Right atrium auricular region (tissue), 2 donors: ENCODE measurements around the gene FAM114A2. TPM values are rescaled to one million over a fixed set of nuclear protein-coding genes. Genes with fewer than 3 reads are reported as not detected.

Experiments used
- DNase-seq: peaks from one replicate; pipeline ENCODE4 v3.0.0-alpha.2; 2019; ENCODE audit warnings: low spot score
- H3K27ac ChIP-seq, 2 donors: fragments of 200-600 bp; sonication (generic); 1 replicate in 1 of 2; 2 replicates in 1 of 2; pipeline ENCODE4 v1.5.1; 2016 to 2019
- H3K27me3 ChIP-seq, 2 donors: fragments of 200-600 bp; sonication (generic); one replicate each; pipeline versions ENCODE4 v1.5.1 to v1.6.0; 2017 to 2019
- H3K36me3 ChIP-seq: fragments of 200-600 bp; sonication (generic); one replicate; pipeline ENCODE4 v1.5.1; 2016
- H3K4me1 ChIP-seq, 2 donors: fragments of 200-600 bp; sonication (generic); one replicate each; pipeline versions ENCODE4 v1.5.1 to v1.6.0; 2017 to 2019
- H3K4me3 ChIP-seq, 2 donors: fragments of 200-600 bp; sonication (generic); 1 replicate in 1 of 2; 2 replicates in 1 of 2; pipeline ENCODE4 v1.5.1; 2017 to 2019; ENCODE audit warnings: mild to moderate bottlenecking in 1 of 2, moderate library complexity in 1 of 2
- H3K9me3 ChIP-seq, 2 donors: fragments of 200-600 bp; sonication (generic); one replicate each; pipeline ENCODE4 v1.5.1; 2019
- CTCF ChIP-seq, 2 donors: fragments of 200-600 bp; sonication (generic); IDR thresholded peaks; one replicate each; pipeline ENCODE4 v1.5.1; 2019; ENCODE audit warnings: antibody characterized with exemption in 2 of 2
- total RNA-seq, 2 donors: library from RNA; depleted of rRNA; stranded (reverse); fragments of >200 nt; gene quantifications; one replicate each; pipeline ENCODE4 v1.1.0, GENCODE V29; 2016

Gene FAM114A2
- total RNA-seq, 2 donors from 2014 or later: 11.1 to 18.5 TPM

GRCh38 chr5:153998768-153999167 lies 39.9 kb downstream of the FAM114A2 start:
- no peaks in the 10 kb centered on the region for H3K9me3 ChIP-seq
- no peak for DNase-seq
- no peak overlapping the region for H3K27ac ChIP-seq
- peaks cover 0 to 13% of the 10 kb centered on the region in 2 donors for H3K4me1 ChIP-seq
- no peak overlapping the region for H3K4me3 ChIP-seq
- peaks cover 30% of the 10 kb centered on the region for H3K36me3 ChIP-seq
- no peak for TF ChIP-seq CTCF (IDR thresholded peaks at IDR 0.05)
- no peaks in the 10 kb centered on the region for H3K27me3 ChIP-seq

- Histone ChIP-seq H3K4me1 (peaks cover 0 to 9% of the 10 kb centered on the region in 2 donors), H3K27ac (no peak overlapping the region), H3K4me3 (no peak overlapping the region), H3K27me3 (no peaks in the 10 kb centered on the region), H3K36me3 (peaks cover 34% of the 10 kb centered on the region), H3K9me3 (no peaks in the 10 kb centered on the region)
- no peak for TF ChIP-seq CTCF (IDR thresholded peaks at IDR 0.05)
- no peak for DNase-seq
Observed at GRCh38 chr5:153998010-153998409, 40.7 kb downstream of the FAM114A2 start.

- Histone ChIP-seq H3K4me1 (no peaks in the 10 kb centered on the region), H3K9me3 (no peaks in the 10 kb centered on the region), H3K27me3 (no peaks in the 10 kb centered on the region), H3K36me3 (peaks cover 24% of the 10 kb centered on the region), H3K4me3 (no peak overlapping the region), H3K27ac (no peak overlapping the region)
- DNase-seq: no peak
- no peak for TF ChIP-seq CTCF (IDR thresholded peaks at IDR 0.05)
Observed at GRCh38 chr5:153991168-153991567, 47.5 kb downstream of the FAM114A2 start.

GRCh38 chr5:153988510-153988909 lies 50.2 kb downstream of the FAM114A2 start:
- peaks cover 16% of the 10 kb centered on the region for H3K36me3 ChIP-seq
- H3K9me3 ChIP-seq: no peaks in the 10 kb centered on the region
- DNase-seq: no peak
- H3K27me3 ChIP-seq: no peaks in the 10 kb centered on the region
- TF ChIP-seq CTCF (IDR thresholded peaks at IDR 0.05): no peak
- no peaks in the 10 kb centered on the region for H3K4me1 ChIP-seq
- no peak overlapping the region for H3K4me3 ChIP-seq
- H3K27ac ChIP-seq: no peak overlapping the region

GRCh38 chr5:153987301-153987700 lies 51.4 kb downstream of the FAM114A2 start:
- TF ChIP-seq CTCF (IDR thresholded peaks at IDR 0.05): no peak
- Histone ChIP-seq H3K27ac (no peak overlapping the region), H3K4me1 (no peaks in the 10 kb centered on the region), H3K9me3 (no peaks in the 10 kb centered on the region), H3K27me3 (no peaks in the 10 kb centered on the region), H3K36me3 (peaks cover 5% of the 10 kb centered on the region), H3K4me3 (no peak overlapping the region)
- DNase-seq: no peak

- H3K27me3 ChIP-seq: no peaks in the 10 kb centered on the region
- H3K36me3 ChIP-seq: no peaks in the 10 kb centered on the region
- no peak for TF ChIP-seq CTCF (IDR thresholded peaks at IDR 0.05)
Observed at GRCh38 chr5:153985498-153985897, 53.2 kb downstream of the FAM114A2 start.

More at GRCh38 chr5:153985498-153985897, 53.2 kb downstream of the FAM114A2 start:
- H3K9me3 ChIP-seq: no peaks in the 10 kb centered on the region
- H3K4me1 ChIP-seq: no peaks in the 10 kb centered on the region
- no peak overlapping the region for H3K4me3 ChIP-seq
- no peak overlapping the region for H3K27ac ChIP-seq
- DNase-seq: no peak
